Measurements from ENCODE around the gene SVBP. TPM values are rescaled to one million over a fixed set of nuclear protein-coding genes. Genes with fewer than 3 reads are reported as not detected.

Gene SVBP
- total and polyA plus RNA-seq, 10 donors = 15.1 to 41.7 (median 21.7) TPM

DNA sequence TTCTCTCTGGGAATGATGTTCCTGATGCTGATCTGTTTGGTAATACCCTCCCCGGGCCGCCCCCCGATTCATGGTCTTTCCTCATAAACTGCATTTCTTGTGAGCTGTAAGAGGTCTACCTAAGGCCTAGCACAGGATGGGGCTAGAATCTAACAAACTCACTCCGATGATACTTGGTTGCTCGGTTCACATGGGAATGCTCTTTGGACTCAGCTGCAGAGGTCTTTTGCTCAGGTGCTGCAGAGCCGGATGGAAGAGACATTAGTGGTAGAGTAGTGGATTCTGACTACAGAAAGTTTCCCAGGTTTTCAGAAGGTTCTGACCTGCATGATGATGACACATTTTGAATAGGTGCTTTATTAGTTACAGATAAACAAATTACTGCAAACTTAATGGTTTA, 40.7 kb downstream of the SVBP start:
- 96 to 99% (median 97%) methylated on average over 6 of the region's 6 CpGs for WGBS, 5 donors
- intact Hi-C loops (cut with DNase I; ENCODE audit: low total_unique reads) = loop anchor here (5.0 kb wide), 1 partner anchor 296 kb away; no protein-coding TSS in a partner anchor
- TF ChIP-seq, protein P1, sequence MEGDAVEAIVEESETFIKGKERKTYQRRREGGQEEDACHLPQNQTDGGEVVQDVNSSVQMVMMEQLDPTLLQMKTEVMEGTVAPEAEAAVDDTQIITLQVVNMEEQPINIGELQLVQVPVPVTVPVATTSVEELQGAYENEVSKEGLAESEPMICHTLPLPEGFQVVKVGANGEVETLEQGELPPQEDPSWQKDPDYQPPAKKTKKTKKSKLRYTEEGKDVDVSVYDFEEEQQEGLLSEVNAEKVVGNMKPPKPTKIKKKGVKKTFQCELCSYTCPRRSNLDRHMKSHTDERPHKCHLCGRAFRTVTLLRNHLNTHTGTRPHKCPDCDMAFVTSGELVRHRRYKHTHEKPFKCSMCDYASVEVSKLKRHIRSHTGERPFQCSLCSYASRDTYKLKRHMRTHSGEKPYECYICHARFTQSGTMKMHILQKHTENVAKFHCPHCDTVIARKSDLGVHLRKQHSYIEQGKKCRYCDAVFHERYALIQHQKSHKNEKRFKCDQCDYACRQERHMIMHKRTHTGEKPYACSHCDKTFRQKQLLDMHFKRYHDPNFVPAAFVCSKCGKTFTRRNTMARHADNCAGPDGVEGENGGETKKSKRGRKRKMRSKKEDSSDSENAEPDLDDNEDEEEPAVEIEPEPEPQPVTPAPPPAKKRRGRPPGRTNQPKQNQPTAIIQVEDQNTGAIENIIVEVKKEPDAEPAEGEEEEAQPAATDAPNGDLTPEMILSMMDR (IDR thresholded peaks at IDR 0.05 in 8 of 11, conservative IDR thresholded peaks at IDR 0.05 in 3 of 11) = no peak
- TF ChIP-seq POLR2AphosphoS5 (IDR thresholded peaks at IDR 0.05) = no peak
- no peak for TF ChIP-seq POLR2A (IDR thresholded peaks at IDR 0.05)
- H3K9me3 ChIP-seq = no peaks in the 10 kb centered on the region
- no peaks in the 10 kb centered on the region for H3K27me3 ChIP-seq (replicated peaks in 1 of 7)
- H3K4me1 ChIP-seq = peaks cover 0 to 16% (median 3%) of the 10 kb centered on the region in 6 donors
- no peak for DNase-seq
- peaks cover 0 to 86% (median 49%) of the 10 kb centered on the region in 6 donors for H3K36me3 ChIP-seq
- H3K27ac ChIP-seq = no peak overlapping the region
- H3K4me3 ChIP-seq = no peak overlapping the region

DNA sequence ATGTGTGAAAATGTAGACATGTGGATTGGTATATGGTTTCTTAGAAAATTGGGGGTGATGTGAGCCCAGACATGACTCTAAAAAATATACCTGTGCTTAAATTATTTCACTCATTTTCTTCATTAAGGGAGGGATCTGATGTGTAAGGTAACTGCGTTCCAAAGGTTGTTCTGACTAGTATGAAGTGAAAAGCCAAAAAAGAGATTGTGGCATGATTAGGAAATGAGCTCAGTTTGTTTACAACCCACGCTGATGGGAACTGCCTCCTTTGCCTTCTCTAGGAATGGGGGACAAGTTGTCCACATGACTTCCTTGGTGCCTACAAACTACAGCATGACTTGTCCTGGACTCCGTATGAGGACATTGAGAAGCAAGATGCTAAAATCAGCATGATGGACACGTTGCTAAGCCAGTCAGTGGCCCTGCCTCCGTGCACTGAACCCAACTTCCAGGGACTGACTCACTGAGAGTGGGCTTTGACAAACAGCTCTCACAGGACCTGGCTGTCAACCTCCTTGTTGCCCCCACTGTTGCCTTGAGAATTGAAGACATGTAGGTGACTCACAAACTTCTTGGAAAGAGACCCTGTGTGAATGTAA, 42.2 kb downstream of the SVBP start:
- no peak for DNase-seq
- Histone ChIP-seq H3K36me3 (peaks cover 0 to 77% (median 42%) of the 10 kb centered on the region in 6 donors), H3K27ac (no peak overlapping the region), H3K9me3 (no peaks in the 10 kb centered on the region), H3K4me1 (peaks cover 0 to 30% (median 7%) of the 10 kb centered on the region in 6 donors), H3K27me3 (replicated peaks in 1 of 7) (no peaks in the 10 kb centered on the region), H3K4me3 (no peak overlapping the region)
- TF ChIP-seq POLR2AphosphoS5 (IDR thresholded peaks at IDR 0.05) = no peak
- TF ChIP-seq, protein P1 (IDR thresholded peaks at IDR 0.05 in 8 of 11, conservative IDR thresholded peaks at IDR 0.05 in 3 of 11) = no peak
- no peak for TF ChIP-seq POLR2A (IDR thresholded peaks at IDR 0.05)
- intact Hi-C loops (cut with DNase I; ENCODE audit: low total_unique reads) = loop anchor here (5.0 kb wide), 1 partner anchor 297 kb away; no protein-coding TSS in a partner anchor
- WGBS, 5 donors = 80 to 96% (median 87%) methylated on average over 5 of the region's 5 CpGs

DNA sequence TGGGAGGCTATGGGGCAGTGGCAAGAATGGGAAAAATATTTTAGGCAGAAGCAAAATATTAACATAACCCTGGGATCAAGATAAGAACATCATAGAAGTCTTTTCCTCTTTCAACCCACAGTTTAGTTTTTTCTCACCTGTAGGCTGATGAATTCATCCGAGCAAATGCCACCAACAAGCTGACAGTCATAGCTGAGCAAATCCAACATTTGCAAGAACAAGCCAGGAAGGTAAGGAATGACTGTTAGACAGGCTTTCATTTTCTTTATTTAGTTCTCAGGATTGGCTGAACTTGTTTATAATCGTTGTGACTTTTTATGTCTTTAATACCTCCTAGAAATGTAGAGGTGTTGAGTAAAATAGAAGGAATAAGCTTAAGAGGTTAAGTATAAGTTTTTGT, 43.8 kb downstream of the SVBP start:
- Histone ChIP-seq H3K36me3 (peaks cover 0 to 61% (median 40%) of the 10 kb centered on the region in 6 donors), H3K4me3 (no peak overlapping the region), H3K4me1 (peaks cover 6 to 46% (median 23%) of the 10 kb centered on the region in 6 donors), H3K27ac (no peak overlapping the region), H3K27me3 (replicated peaks in 1 of 7) (no peaks in the 10 kb centered on the region), H3K9me3 (no peaks in the 10 kb centered on the region)
- TF ChIP-seq POLR2AphosphoS5 (IDR thresholded peaks at IDR 0.05) = no peak
- DNase-seq = no peak
- intact Hi-C loops (cut with DNase I; ENCODE audit: low total_unique reads) = no loop called here
- 44 to 87% (median 50%) methylated on average over 2 of the region's 2 CpGs for WGBS, 5 donors

DNA sequence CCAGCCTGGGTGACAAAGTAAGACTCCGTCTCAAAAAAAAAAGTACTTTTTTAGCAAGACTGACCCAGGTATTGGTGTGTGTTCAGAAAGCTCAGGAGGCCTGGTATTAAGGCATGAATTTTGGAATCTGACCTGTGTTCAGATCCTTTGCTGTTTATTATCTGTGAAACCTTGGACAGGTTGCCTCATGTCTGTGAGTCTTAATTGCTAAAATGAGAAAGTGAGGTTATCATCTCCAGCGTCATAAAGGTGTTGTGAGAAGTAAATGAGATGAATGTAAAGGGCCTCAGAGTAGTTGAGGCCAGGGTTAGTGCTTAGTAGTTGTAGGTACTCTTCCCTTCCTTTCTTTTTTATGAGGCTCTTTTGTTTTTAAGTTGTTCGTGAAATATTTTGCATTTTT, 47.4 kb downstream of the SVBP start:
- 88 to 100% (median 96%) methylated on average over 3 of the region's 3 CpGs for WGBS, 5 donors
- intact Hi-C loops (cut with DNase I; ENCODE audit: low total_unique reads) = loop anchor here (10.0 kb wide), 1 partner anchor 85 kb away; the partner anchor contains the start of gene YBX1

More for the DNA sequence above, 47.4 kb downstream of the SVBP start:
- Histone ChIP-seq H3K27me3 (replicated peaks in 1 of 7) (no peaks in the 10 kb centered on the region), H3K4me1 (peaks cover 22 to 76% (median 47%) of the 10 kb centered on the region in 6 donors), H3K36me3 (peaks cover 0 to 25% (median 12%) of the 10 kb centered on the region in 6 donors), H3K9me3 (no peaks in the 10 kb centered on the region), H3K27ac (no peak overlapping the region), H3K4me3 (no peak overlapping the region)
- no peak for DNase-seq
- TF ChIP-seq POLR2A (IDR thresholded peaks at IDR 0.05) = no peak
- TF ChIP-seq, protein P1 (IDR thresholded peaks at IDR 0.05 in 8 of 11, conservative IDR thresholded peaks at IDR 0.05 in 3 of 11) = no peak
- no peak for TF ChIP-seq POLR2AphosphoS5 (IDR thresholded peaks at IDR 0.05)

Measured in spleen (tissue), 11 donors.